Smooth muscle cell (in vitro differentiated cells): Measurements from ENCODE around the gene ST3GAL3. TPM values are rescaled to one million over a fixed set of nuclear protein-coding genes. Genes with fewer than 3 reads are reported as not detected.

ENCODE experiments used
- DNase-seq: peaks from one replicate; lab custom pipeline; 2025; ENCODE audit not compliant: unreplicated experiment; lab: John Stamatoyannopoulos, UW
- H2AFZ ChIP-seq: fragments of 200-600 bp; sonication (generic); 2 replicates; pipeline ENCODE4 v1.6.0; 2016; ENCODE audit warnings: antibody characterized with exemption, low read depth, mild to moderate bottlenecking
- H3F3A ChIP-seq: fragments of 200-600 bp; sonication (generic); 2 replicates; pipeline ENCODE4 v1.6.0; 2017; ENCODE audit warnings: antibody characterized with exemption, low read depth
- H3K27ac ChIP-seq: fragments of 200-600 bp; sonication (generic); 2 replicates; pipeline ENCODE4 v1.5.1; 2016; ENCODE audit warnings: low read depth, mild to moderate bottlenecking
- H3K27me3 ChIP-seq: fragments of 200-600 bp; sonication (generic); 2 replicates; pipeline ENCODE4 v1.6.1; 2016; ENCODE audit warnings: low read depth, mild to moderate bottlenecking
- H3K36me3 ChIP-seq: fragments of 200-600 bp; sonication (generic); 2 replicates; pipeline ENCODE4 v1.5.1; 2016; ENCODE audit warnings: low read depth
- H3K4me1 ChIP-seq: fragments of 200-600 bp; sonication (generic); 2 replicates; pipeline ENCODE4 v1.5.1; 2016; ENCODE audit warnings: low read depth
- H3K4me2 ChIP-seq: fragments of 200-600 bp; sonication (generic); 2 replicates; pipeline ENCODE4 v1.6.0; 2016; ENCODE audit warnings: mild to moderate bottlenecking
- H3K4me3 ChIP-seq: fragments of 200-600 bp; sonication (generic); 2 replicates; pipeline ENCODE4 v1.5.1; 2016; ENCODE audit warnings: mild to moderate bottlenecking
- H3K79me2 ChIP-seq: fragments of 200-600 bp; sonication (generic); 2 replicates; pipeline ENCODE4 v1.6.0; 2016; ENCODE audit warnings: low read depth, mild to moderate bottlenecking
- H3K9ac ChIP-seq: fragments of 200-600 bp; sonication (generic); 2 replicates; pipeline ENCODE4 v1.6.0; 2016; ENCODE audit warnings: low read depth
- H3K9me3 ChIP-seq: fragments of 200-600 bp; sonication (generic); replicated peaks from 2 replicates; pipeline ENCODE4 v1.5.1; 2016; ENCODE audit warnings: low read depth
- H4K20me1 ChIP-seq: fragments of 200-600 bp; sonication (generic); 2 replicates; pipeline ENCODE4 v1.6.0; 2016; ENCODE audit warnings: low read depth
- WGBS: methylation state at CpG from one replicate; pipeline ENCODE4 v1.1.7; 2016; ENCODE audit warnings: low lambda C conversion rate; 5-methylcytosine and 5-hydroxymethylcytosine counted together
- polyA plus RNA-seq: library from polyadenylated mRNA; unstranded; fragments of >200 nt; fragmentation: Nextera tagmentation; extraction: Ambion mirVana; gene quantifications from 2 replicates; pipeline ENCODE4 v1.2.1, GENCODE V29; 2016
- total RNA-seq: library from RNA; depleted of rRNA; stranded (reverse); fragments of >200 nt; gene quantifications from 2 replicates; pipeline ENCODE4 v1.2.3, GENCODE V29; 2014
- TF ChIP-seq, protein P1 (sequence below): fragments of 200-600 bp; sonication (generic); IDR thresholded peaks from 2 replicates; pipeline ENCODE4 v1.5.1; 2017; ENCODE audit warnings: borderline replicate concordance, mild to moderate bottlenecking, antibody characterized with exemption; ENCODE audit not compliant: insufficient read depth, poor library complexity, severe bottlenecking

The ST3GAL3 gene
- total and polyA plus RNA-seq, 2 experiments from 2014 or later, result 16.0 to 16.6 TPM

DNA sequence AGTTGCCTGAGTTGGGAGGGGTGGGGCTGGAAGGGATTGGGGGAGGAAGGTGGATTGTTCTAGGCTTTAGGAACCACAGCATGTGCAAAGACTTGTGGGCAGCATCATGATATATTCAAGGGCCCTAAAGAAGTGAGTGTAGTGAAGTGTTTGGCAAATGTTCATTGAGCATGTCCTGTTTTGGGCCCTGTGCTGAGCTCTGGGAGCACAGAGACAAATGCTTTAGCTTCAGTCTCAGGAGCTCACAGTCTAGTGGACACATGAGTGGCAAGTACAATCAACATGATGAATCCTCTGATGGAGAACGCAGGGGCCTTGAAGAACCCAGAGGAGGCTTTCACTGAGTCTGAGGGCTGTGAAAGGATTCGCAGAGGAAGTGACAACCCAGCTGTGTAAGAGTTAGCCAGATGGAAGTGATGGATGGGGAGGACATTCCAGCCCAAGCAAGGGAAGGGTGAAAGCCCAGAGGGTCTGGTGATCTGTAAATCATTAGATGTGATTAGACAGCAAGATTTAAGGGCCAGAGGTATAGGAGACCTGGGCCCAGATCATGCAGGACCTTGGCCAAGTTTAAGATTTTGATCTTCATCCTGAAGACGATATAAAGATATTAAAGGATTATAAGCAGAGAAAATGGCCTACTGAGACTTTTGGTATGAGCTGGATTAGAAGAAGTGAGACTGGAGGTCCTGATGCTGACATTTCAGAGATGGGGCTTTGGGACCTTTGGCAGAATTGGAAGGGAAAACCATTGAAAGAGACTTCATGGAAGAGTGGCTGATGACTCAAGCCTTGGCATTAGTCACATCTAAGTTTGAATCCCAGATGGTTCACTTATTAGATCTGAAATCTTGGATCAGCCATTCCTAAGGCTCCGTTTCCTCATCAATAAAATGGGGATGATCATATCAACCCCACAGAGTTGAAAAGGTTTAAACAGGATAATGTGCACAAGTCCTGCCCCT, 244.0 kb downstream of the ST3GAL3 start:
- H3F3A ChIP-seq, result no peaks in the 10 kb centered on the region
- no peak overlapping the region for H3K4me3 ChIP-seq
- H3K27me3 ChIP-seq, result no peaks in the 10 kb centered on the region
- DNase-seq, result no peak
- H3K9ac ChIP-seq, result no peak overlapping the region
- peaks cover 23% of the 10 kb centered on the region for H3K79me2 ChIP-seq
- WGBS, result 96% methylated on average over 4 of the region's 4 CpGs
- H3K4me1 ChIP-seq, result peaks cover 8% of the 10 kb centered on the region
- no peak overlapping the region for H3K27ac ChIP-seq
- H4K20me1 ChIP-seq, result peaks cover 49% of the 10 kb centered on the region
- TF ChIP-seq, protein P1, sequence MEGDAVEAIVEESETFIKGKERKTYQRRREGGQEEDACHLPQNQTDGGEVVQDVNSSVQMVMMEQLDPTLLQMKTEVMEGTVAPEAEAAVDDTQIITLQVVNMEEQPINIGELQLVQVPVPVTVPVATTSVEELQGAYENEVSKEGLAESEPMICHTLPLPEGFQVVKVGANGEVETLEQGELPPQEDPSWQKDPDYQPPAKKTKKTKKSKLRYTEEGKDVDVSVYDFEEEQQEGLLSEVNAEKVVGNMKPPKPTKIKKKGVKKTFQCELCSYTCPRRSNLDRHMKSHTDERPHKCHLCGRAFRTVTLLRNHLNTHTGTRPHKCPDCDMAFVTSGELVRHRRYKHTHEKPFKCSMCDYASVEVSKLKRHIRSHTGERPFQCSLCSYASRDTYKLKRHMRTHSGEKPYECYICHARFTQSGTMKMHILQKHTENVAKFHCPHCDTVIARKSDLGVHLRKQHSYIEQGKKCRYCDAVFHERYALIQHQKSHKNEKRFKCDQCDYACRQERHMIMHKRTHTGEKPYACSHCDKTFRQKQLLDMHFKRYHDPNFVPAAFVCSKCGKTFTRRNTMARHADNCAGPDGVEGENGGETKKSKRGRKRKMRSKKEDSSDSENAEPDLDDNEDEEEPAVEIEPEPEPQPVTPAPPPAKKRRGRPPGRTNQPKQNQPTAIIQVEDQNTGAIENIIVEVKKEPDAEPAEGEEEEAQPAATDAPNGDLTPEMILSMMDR, result no peak
- no peaks in the 10 kb centered on the region for H3K9me3 ChIP-seq
- H3K4me2 ChIP-seq, result no peak overlapping the region
- no peak overlapping the region for H2AFZ ChIP-seq
- no peaks in the 10 kb centered on the region for H3K36me3 ChIP-seq

DNA sequence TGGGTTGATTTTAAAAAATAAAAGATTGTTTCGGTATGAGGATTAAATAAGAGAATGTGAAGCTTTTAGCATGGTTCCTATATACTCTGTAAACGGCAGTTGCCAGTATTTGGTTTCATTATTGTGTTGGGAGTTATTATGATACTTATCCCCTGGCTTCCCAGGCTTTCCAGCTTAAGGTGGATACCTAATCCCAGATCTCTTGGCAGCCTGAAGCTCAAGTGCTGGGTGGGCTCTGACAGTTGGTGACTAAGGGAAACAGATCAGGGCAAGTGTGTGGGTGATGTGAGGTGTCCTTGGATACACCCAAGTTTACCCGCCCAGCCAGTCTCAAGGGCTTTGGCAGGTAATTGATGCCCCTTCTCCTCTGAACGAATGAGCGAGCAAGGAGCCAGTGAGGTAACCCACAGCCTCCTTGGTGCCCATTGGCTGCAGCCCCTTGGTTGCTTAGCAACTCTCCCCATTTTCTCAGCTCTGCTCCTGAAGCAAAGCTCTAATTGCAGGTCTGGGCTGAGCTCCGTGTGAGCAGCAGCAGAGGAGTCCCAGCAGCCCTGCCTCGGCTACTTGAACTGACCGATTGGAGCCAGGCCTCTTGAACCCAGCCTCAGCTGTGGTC, 245.5 kb downstream of the ST3GAL3 start:
- H3F3A ChIP-seq, result no peaks in the 10 kb centered on the region
- no peaks in the 10 kb centered on the region for H3K9me3 ChIP-seq
- DNase-seq, result no peak
- peaks cover 49% of the 10 kb centered on the region for H4K20me1 ChIP-seq
- TF ChIP-seq, protein P1, result no peak
- no peak overlapping the region for H3K4me2 ChIP-seq
- no peak overlapping the region for H3K27ac ChIP-seq
- H3K4me1 ChIP-seq, result peaks cover 1% of the 10 kb centered on the region
- 71% methylated on average over 8 of the region's 8 CpGs for WGBS
- H3K9ac ChIP-seq, result no peak overlapping the region
- H3K36me3 ChIP-seq, result no peaks in the 10 kb centered on the region
- no peaks in the 10 kb centered on the region for H3K27me3 ChIP-seq
- H2AFZ ChIP-seq, result no peak overlapping the region
- no peak overlapping the region for H3K4me3 ChIP-seq
- H3K79me2 ChIP-seq, result peaks cover 16% of the 10 kb centered on the region

DNA sequence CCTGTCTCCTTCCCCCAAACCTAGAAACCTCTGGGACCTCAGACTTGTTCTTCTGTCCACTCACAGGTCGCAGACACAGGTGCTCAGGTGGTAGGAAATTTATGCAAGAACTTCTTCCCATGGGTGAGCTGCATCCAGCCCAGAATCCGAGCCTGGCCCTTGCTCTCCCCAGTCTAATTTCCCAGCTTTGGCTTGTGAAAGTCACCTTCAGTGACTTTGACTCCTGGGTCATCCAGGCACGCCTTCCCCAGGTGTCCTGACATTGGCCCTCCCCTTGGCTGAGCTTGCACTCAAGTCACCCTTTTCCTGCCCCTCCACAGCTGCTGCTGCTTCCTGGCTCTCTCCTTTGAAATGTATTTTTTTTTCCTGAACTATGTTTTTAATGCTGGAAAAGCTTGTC, 246.0 kb downstream of the ST3GAL3 start:
- WGBS, result 89% methylated on average over 3 of the region's 3 CpGs
- Histone ChIP-seq H3K36me3 (no peaks in the 10 kb centered on the region), H3K79me2 (peaks cover 10% of the 10 kb centered on the region), H2AFZ (no peak overlapping the region), H4K20me1 (peaks cover 45% of the 10 kb centered on the region), H3K9ac (no peak overlapping the region), H3F3A (no peaks in the 10 kb centered on the region), H3K9me3 (no peaks in the 10 kb centered on the region), H3K27ac (no peak overlapping the region), H3K4me3 (no peak overlapping the region), H3K4me1 (no peaks in the 10 kb centered on the region), H3K27me3 (no peaks in the 10 kb centered on the region), H3K4me2 (no peak overlapping the region)
- no peak for DNase-seq
- TF ChIP-seq, protein P1, result no peak
